Activated CD4-positive, alpha-beta T cell treated with anti-CD3 and anti-CD28 coated beads, Interleukin-2, amount 50 U/mL, for 4 hours (primary cell): ENCODE measurements around the gene ACOD1.
A peak's percentile ranks its signal among the peaks of the same experiment; 100 is the strongest.
"Not testable (repeated sequence)": the region's sequence is repeated elsewhere in the genome, so short reads cannot be mapped to it uniquely, and the experiment has no call there.

Source experiments
- DNase-seq, 2 experiments: peaks; one replicate each; pipeline ENCODE4 v3.0.0-alpha.2; 2020

Gene ACOD1

DNA sequence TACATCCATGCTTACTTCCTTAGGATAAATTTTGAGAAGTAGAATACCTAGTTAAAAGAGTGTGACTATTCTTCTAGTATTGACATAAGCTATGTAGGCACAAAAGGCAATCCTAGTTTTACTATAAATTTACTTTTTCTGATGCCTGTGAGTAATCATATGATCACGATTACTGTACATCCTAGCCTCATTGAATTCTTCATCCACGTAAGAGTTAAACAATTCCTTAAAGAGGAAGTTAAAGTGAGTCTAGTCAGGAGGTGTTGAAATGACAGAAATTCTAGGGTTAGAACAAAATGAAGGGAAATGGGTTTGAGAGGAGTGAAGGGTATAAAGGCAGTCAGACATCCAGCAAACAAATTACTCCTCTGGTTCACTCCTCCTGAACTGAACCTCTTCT, at the start of gene ACOD1:
Gene ACOD1, plus strand, starts transcription at position 363 of the 400 bp plus-strand sequence. CDS start 48 bp downstream, outside the sequence.
- DNase-seq, result no peak

DNA sequence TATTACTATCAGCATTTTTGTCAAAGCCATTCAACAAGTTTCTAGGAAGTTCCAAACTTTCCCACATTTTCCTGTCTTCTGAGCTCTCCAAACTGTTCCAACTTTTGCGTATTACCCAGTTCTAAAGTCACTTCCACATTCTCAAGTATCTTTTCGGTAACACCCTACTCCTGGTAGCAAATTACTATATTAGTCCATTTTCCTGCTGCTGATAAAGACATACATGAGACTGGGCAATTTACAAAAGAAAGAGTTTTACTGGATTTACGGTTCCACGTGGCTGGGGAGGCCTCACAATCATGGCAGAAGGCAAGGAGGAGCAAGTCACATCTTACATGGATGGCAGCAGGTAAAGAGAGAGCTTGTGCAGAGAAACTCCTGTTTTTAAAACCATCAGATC, 49.2 kb upstream of the ACOD1 start:
- not testable (repeated sequence) for DNase-seq

DNA sequence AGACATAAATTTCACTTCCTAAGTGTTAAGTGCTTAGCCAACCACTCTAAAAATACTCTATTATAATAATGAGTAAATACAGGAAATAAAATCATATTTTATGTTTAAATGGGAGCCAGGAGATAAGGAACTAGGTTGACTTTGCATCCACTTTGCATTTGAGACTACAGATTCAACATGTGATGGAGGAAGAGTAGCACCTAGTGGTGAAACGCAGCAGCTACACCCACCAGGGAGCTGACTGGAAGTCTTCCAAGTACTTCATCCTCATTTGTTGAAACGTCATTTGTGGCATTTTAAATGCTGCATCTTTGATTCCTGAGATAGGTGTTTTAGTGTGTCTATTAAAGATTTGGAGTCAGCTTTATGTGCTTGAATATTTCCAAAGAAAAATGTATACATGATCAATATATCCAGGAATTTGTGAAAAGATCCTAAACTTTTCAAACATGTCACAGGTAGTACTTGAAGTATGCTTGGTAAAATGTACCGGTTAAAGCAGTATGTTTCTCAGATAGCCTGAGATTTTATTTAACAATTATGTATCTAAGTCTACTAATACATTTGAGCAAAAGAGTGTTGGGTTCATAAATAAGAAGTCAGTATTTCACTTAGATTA, 44.7 kb upstream of the ACOD1 start:
- peak; percentile 61 to 62 for DNase-seq

DNA sequence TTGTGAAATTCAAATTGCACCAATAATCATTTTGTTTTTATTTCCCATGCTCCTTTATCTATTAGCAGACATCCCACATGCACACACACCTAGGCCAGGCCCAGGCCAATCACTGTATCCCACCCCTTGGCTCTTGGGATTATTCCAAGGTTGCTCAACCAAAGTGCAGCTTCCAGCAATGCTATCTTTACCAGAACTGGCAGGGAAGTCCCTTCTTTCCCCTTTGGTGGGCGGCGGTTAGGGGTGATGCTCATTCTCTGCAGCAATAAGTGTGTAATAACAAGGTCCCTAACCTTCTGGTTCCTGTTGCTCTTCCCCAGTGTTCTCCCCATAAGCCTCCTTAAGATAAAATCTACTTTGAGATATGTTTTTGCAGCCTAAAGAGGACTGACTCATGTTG, 43.8 kb upstream of the ACOD1 start:
- DNase-seq, result no peak

DNA sequence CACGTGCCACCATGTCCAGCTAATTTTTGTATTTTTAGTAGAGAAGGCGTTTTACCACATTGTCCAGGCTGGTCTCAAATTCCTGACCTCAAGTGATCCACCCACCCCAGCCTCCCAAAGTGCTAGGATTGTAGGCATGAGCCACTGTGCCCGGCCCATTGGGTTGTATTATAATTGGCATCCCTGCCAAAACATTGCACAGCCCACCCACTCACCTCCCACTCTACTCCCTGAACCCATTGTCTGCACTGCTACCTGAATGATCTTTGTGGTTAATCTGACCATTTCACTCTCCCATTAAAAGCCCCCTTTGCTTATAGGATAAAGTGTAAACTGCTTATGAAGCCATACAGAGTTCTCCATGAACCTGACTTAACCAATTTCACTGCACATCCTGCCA, 35.8 kb upstream of the ACOD1 start:
- DNase-seq, result no peak

DNA sequence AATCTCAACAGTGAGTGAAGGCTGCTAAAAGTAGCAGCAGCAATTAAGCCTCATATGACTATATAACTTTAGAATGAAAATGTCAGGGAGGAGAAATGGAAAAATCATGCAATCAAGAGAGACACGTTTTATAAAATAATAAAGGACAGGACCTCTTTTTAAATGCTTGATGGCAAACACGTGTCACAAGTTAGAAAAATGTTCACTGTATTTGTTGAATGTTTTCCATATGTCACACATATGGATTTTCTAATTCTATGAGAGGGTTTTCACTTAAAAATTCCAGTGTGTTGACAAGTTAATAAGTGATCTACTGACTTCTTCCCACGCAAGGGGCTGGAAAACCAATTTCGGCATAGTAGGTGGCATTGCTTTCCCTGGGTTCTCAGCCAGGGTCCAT, 34.4 kb upstream of the ACOD1 start:
- no peak for DNase-seq

DNA sequence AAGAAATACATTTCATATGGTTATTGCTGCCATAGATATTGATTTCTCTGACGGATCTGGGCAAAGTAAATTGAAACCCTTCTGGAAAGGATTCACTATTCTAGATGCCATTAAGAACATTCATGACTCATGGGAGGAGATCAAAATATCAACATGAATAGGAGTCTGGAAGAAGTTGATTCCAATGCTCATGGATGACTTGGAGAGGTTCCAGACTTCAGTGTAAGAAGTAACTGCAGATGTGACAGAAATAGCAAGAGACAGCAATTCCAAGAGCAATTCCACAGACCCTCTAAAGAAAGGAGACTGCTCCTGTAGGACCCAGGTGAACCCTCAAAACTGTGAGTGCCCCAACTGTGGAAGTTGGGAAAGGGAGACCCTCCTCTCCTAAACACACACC, 31.2 kb upstream of the ACOD1 start:
- no peak for DNase-seq

DNA sequence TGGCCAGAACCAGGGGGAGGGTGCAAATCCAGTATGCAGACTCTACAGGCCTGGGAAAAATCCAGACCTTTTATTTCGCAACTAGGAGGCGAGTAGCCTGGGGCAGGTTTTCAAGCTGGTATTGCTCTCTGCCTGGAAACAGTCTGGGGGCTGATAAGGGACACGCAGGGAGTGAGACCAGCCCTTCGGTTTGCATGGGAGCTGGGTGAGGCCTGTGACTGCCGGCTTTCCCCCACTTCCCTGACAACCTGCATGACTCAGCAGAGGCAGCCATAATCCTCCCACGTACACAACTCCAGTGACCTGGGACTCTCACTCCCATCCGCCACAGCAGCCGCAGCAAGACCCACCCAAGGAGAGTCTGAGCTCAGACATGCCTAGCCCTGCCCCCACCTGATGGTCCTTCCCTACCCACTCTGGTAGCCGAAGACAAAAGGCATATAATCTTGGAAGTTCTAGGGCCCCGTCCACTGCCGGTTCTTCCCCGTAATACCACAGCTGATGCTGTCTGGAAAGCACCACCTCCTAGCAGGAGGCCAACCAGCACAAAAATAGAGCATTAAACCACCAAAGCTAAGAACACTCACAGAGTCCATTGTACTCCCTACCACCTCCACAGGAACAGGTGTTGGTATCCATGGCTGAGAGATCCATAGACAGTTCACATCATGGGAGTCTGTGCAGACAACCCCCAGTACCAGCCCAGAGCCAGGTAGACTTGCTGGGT, 30.4 kb upstream of the ACOD1 start:
- DNase-seq, result not testable (repeated sequence)

DNA sequence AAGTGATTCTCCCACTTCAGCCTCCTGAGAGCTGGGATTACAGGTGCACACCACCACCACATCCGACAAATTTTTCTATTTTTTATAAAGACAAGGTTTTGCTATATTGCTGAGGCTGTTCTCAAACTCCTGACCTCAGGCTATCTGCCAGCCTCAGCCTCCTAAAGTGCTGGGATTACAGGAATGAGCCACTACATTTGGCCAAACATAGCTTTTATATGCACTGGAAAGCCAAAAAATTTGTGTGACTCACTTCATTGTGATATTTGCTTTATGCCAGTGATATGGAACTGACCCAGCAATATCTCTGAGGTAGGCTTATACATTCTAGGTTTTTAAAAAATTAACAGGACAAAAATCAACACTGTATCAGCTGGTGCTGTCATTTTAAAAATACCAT, 26.8 kb upstream of the ACOD1 start:
- no peak for DNase-seq

DNA sequence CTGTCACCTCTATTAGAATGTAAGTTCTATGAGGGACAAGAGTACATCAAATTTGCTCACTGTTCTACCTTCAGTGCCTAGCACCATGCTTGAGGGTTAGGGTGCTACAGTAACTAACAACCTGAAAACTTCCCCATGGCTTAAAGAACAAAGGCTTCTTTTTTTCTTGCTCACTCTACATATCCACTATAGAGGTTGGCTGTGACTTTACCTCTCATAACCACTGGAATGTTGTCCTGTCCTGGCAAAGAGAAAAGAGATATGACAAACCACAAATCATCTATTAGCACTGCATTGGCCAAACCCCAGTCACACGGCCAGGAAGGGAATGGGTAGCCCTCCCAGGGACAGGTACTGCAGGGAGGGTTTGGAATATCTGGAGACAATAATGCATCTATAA, 23.2 kb upstream of the ACOD1 start:
- DNase-seq, result no peak

DNA sequence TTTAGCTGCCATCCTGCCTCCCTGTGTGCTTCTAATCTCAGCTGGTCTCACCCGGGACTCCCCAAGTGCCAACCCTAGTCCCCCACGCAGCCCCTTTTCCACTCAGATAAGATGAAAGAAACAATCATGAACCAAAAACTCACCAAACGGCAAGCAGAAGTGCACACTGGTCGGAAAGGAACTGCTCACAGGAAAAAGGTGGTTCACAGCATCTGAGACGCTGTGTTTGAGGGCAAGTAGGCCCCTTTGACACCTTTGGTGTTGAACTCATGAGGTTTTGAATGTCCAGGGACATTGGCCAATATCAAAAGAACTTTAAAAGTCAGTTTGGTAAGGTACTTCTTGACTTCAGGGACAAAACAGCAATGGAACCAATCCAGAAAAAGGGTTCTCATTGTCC, 20.4 kb upstream of the ACOD1 start:
- no peak for DNase-seq

DNA sequence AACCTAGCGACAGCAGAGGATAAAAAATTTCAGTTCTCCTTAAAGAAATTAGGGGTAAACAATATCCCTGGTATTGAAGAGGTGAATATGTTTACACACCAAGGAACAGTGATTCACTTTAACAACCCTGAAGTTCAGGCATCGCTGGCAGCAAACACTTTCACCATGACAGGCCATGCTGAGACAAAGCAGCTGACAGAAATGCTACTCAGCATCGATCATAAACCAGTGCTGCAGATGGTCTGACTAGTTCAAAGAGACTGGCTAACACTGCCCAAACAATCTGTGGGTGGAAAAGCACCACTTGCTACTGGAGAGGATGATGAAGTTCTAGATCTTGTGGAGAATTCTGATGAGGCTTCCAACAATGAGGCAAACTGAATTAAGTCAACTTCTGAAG, 19.9 kb upstream of the ACOD1 start:
- no peak for DNase-seq

DNA sequence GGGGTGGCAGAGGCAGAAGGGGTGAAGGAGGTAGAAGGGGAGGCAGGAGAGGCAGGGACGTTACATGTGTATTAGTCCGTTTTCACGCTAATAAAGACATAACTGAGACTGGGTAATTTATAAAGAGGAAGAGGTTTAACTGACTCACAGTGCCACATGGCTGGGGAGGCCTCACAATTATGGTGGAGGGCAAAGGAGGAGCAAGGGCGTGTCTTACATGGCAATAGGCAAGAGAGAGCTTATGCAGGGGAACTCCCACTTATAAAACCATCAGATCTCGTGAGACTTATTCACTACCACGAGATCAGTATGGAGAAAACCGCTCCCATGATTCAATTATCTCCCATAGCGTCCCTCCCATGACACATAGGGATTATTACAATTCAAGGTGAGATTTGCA, 19.0 kb upstream of the ACOD1 start:
- DNase-seq, result no peak

DNA sequence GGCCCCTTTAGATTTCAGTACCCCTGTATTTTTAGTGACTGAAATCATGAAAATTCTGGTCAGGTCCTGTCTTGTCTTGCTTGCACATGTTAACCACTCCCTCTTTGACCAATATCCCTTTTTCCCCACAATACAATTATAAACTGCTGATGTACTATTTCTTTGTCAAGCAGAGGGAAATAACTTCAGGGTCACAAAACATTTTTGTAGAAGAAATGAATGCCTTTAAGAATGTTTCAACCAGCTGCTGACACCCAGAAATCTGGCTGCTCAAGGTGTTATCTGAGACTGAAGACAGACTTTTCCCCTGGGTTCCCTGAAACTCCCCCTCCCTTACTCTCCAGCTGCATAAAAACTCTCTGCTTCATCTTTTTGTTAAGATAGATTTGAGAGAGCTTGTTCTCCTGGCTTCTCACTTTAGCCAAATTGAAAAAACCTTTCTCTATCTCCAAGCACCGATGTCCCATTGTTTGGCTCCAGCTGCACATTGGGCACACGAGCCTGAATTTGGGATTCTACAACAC, 18.4 kb upstream of the ACOD1 start:
- no peak for DNase-seq

DNA sequence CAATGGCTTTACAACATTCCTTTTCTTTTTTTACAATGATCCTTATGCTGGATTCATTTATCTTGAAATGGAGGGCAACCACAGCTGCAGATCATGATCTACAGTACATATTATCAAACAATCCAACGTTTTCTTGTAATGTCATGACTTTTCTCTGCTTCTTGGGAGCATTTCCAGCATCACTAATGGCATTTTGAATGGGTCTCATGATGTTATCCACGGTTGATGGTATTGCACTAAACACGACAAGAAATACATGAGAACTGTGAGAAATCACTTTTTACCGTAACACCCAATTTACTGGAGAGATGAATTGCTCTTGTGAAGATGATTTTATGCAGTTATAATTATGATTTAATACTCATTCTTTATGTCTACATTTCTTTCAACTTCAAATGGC, 16.2 kb upstream of the ACOD1 start:
- DNase-seq, result no peak

DNA sequence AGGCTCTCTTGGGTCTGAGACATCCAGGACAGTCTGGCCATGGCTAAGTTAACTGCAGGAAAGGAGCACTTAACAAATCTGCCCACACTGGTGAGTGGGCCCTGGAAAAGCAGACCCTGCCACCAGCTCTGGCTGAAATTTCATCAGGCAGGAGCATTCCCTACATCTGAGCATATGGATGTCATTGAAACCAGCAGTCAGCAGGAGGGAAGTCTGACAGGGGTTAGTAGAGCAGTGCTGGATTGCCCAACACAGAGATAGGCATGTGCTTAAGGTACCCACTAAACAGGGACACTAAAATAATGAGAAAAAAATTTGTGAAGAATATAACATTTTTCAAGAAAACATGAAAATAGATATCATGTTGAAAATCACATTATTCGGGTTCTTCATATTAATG, 13.6 kb upstream of the ACOD1 start:
- DNase-seq, result no peak

DNA sequence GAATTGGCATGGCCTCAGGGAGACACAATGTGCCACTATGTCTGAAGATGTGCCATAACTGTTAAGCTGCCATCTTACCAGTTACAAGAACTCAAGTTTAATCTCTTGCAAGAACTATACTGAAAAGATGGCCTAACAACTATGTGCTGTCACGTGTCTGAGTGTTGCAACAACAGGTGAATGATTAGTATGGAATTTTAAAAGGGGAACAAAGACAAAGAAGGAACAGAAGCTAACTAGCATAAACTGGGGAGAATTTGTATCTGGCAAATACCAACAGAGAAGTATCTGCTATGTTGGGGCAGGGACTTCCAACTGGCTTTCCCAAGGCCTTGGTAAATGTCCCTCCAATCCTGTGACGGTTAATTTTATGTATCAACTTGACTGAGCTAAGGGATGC, 11.5 kb upstream of the ACOD1 start:
- DNase-seq, result no peak

DNA sequence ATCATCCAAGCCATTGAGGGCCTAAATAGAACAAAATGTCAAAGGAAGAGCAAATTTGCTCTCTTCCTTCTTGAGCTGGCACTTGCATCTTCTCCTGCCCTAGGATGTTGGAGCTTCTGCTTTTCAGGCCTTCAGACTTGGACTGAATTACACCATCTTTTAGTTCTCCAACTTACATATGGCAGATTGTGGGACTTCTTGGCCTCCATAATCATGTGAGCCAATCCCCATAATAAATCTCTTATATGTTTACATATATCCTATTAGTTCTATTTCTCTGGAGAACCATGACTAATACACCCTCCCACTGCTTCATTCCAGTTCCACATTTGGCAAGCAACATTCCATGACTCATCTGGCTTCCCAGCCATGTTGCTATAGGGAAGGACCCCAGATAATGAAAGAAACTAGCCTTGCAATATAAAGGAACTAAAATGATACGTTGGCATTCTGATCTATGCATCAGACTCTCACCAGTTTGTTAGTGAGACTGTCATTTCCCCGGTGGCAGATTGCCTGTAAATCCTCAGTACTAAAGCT, 11.0 kb upstream of the ACOD1 start:
- no peak for DNase-seq

DNA sequence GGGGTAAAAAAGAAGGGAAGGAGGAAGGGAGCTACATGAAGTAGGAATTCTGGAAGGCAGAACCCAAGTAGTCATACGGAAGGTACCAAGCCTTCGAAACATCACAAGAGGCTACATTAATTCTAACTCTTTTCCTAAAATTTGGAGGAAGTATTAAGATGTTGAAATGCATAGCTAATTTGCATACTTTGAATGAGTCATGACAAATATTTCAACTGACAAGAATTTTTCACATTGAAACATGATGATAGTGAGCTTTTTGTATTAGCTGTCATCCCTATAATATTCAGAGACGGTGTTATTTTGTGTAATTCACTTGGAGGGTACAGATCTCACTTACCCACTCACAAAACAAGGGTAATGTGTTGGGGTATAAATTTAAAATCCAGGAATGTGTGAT, 9.1 kb upstream of the ACOD1 start:
- DNase-seq, result no peak

DNA sequence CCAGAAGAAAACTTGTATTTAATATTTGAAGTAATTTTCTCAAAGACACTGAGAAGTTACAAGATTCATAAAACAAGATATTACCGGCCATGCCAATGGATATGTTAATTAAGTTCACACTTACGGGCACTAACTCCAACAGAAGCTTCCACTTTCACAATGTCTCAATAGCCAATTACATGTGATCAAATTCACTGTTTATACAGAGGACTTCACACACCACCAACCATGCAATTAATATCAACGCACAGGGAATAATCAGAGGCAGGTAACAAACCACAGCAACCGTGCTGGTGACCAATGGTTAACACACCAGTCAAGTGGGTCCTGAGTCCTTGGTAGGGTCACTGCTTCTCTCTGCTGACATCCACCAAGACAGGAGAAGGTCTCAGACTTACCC, 5.9 kb upstream of the ACOD1 start:
- no peak for DNase-seq

DNA sequence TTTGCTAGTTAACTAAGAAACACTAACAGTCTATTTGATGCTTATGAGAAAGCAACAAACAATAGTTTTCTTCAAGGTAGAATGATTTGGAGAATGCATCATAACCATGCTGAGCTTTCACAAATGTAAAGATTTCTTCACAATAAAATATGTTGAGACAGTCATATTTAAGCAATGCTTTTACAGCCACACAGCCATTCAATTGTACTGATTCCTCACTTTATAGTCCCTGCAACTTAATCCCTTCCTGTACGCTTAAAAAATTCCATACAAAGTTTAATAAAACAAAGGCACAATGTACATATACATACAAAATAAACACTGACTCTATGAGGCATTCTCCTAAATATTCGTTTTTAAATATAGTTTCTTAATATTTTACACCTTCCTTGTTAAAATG, 4.7 kb upstream of the ACOD1 start:
- DNase-seq, result no peak

DNA sequence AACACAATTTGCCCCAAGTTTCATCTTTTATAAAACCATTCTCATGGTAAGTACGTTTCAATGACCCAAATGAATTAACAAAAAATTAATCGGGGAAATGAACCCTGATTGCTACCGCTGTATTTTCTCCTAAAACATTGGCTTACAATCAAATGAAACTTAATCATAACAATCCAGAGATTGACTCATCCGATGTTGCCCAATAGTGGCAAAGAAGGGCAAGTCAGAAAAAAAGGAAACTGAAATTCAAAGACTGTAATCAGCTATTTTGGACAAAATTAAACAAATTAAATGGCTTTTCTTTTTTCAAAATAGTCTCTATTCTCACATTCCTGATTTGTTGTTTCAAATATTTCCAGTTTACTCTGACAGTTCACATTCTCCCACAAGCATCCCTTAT, 3.9 kb upstream of the ACOD1 start:
- no peak for DNase-seq

DNA sequence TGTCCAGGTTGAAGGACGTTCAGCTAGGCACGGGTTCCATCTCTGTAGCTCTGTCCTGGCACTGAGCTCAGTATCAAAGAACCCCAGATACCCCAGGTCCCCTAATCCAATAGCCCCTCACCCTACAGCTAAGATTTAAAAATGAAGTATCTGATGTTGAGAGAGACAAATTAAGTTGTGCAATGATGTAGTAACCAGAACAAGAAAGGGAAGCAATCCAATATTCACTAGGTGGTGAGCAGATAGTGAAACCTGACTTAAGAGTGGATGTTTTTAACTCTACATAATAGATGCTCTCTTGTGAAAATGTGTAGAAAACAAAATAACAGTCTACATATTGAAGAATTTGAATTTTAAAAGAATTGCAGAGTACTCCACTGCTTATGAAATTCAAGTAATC, 1.8 kb downstream of the ACOD1 start:
- no peak for DNase-seq

DNA sequence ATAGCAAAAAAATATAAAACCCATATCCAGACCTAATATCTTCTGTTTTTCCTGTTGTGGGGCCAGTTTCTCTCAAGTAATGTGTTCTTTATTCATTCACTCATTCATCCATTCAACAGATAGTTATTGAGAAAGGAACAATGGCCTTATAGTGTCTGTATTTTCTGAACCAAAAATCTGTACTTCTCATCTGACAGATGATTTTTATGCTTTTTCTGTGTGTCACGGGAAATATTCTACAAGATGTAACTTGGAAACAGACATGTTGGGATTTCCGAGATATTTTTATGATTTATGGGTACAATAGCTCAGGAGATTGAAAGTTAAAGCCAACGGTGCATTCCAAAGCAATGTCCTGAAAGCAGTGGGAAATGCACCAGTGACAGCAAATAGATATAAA, 5.7 kb downstream of the ACOD1 start:
- DNase-seq, result no peak

DNA sequence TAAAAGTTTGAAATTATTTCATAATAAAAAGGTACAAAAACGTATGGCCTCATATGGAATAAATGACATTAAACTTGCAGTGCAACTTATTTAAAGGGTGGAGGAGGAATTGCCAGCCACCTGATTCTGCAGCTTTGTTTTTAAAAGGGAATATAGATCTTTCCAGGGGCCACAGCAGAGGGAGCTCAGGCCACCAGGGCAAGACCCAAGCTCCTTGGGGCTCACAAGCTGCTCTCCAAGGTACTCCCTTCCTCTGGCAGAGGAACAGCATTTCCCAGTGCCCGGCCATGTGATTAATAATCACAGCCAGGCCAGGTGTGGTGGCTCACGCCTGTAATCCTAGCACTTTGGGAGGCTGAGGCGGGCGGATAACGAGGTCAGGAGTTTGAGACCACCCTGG, 6.2 kb downstream of the ACOD1 start:
- DNase-seq, result no peak
